ENCODE results near the gene LYPD5.
A peak's percentile ranks its signal among the peaks of the same experiment; 100 is the strongest.
"Not testable (repeated sequence)": the region's sequence is repeated elsewhere in the genome, so short reads cannot be mapped to it uniquely, and the experiment has no call there.

LYPD5 gene

GRCh38 chr19:43778651-43779050, 23.6 kb downstream of the LYPD5 start:
- Mint-ChIP-seq H3K36me3 (ENCODE audit: low read depth) (peaks cover 19% of the 10 kb centered on the region), H3K27ac (peak overlapping the region; percentile 85), H3K27me3 (ENCODE audit: low read depth) (no peaks in the 10 kb centered on the region), H3K9me3 (no peaks in the 10 kb centered on the region), H3K4me1 (ENCODE audit: low read depth) (peaks cover 57% of the 10 kb centered on the region), H3K4me3 (peak overlapping the region; percentile 81)
- DNase-seq (ENCODE audit: low spot score) = no peak

- no peaks in the 10 kb centered on the region for H3K27me3 Mint-ChIP-seq (ENCODE audit: low read depth)
Measured at GRCh38 chr19:43777163-43777695, 25.0 kb downstream of the LYPD5 start.

GRCh38 chr19:43776286-43776685, 26.0 kb downstream of the LYPD5 start:
- Mint-ChIP-seq H3K27me3 (ENCODE audit: low read depth) (no peaks in the 10 kb centered on the region), H3K9me3 (no peaks in the 10 kb centered on the region), H3K4me3 (peak overlapping the region; percentile 49), H3K36me3 (ENCODE audit: low read depth) (peaks cover 30% of the 10 kb centered on the region), H3K27ac (peak overlapping the region; percentile 76), H3K4me1 (ENCODE audit: low read depth) (peaks cover 40% of the 10 kb centered on the region)
- peak; percentile 62 for DNase-seq (ENCODE audit: low spot score)

More at GRCh38 chr19:43777163-43777695, 25.0 kb downstream of the LYPD5 start:
- Mint-ChIP-seq H3K4me3 (peak overlapping the region; percentile 81), H3K36me3 (ENCODE audit: low read depth) (peaks cover 28% of the 10 kb centered on the region), H3K27ac (peak overlapping the region; percentile 85), H3K4me1 (ENCODE audit: low read depth) (peaks cover 49% of the 10 kb centered on the region), H3K9me3 (no peaks in the 10 kb centered on the region)
- DNase-seq (ENCODE audit: low spot score) = no peak

GRCh38 chr19:43775299-43775890, 26.9 kb downstream of the LYPD5 start:
- Mint-ChIP-seq H3K36me3 (ENCODE audit: low read depth) (peaks cover 36% of the 10 kb centered on the region), H3K4me1 (ENCODE audit: low read depth) (peaks cover 36% of the 10 kb centered on the region)

GRCh38 chr19:43774940-43775258, 27.3 kb downstream of the LYPD5 start:
- not testable (repeated sequence) for H3K9me3 Mint-ChIP-seq; DNase-seq (ENCODE audit: low spot score); H3K27me3 Mint-ChIP-seq (ENCODE audit: low read depth); H3K27ac Mint-ChIP-seq; H3K4me3 Mint-ChIP-seq
- Mint-ChIP-seq H3K4me1 (ENCODE audit: low read depth) (peaks cover 36% of the 10 kb centered on the region), H3K36me3 (ENCODE audit: low read depth) (peaks cover 40% of the 10 kb centered on the region)

More at GRCh38 chr19:43775299-43775890, 26.9 kb downstream of the LYPD5 start:
- Mint-ChIP-seq H3K27me3 (ENCODE audit: low read depth) (no peaks in the 10 kb centered on the region), H3K4me3 (peak overlapping the region; percentile 46), H3K27ac (peak overlapping the region; percentile 69), H3K9me3 (no peaks in the 10 kb centered on the region)
- no peak for DNase-seq (ENCODE audit: low spot score)

GRCh38 chr19:43774103-43774939, 27.9 kb downstream of the LYPD5 start:
- Mint-ChIP-seq H3K9me3 (no peaks in the 10 kb centered on the region), H3K27ac (no peak overlapping the region), H3K4me3 (no peak overlapping the region), H3K36me3 (ENCODE audit: low read depth) (peaks cover 39% of the 10 kb centered on the region), H3K27me3 (ENCODE audit: low read depth) (no peaks in the 10 kb centered on the region), H3K4me1 (ENCODE audit: low read depth) (peaks cover 32% of the 10 kb centered on the region)
- DNase-seq (ENCODE audit: low spot score) = no peak

GRCh38 chr19:43773725-43774102, 28.5 kb downstream of the LYPD5 start:
- H3K36me3 Mint-ChIP-seq (ENCODE audit: low read depth) = peaks cover 45% of the 10 kb centered on the region
- H3K9me3 Mint-ChIP-seq = no peaks in the 10 kb centered on the region
- H3K4me1 Mint-ChIP-seq (ENCODE audit: low read depth) = peaks cover 28% of the 10 kb centered on the region
- H3K4me3 Mint-ChIP-seq = no peak overlapping the region
- H3K27ac Mint-ChIP-seq = no peak overlapping the region
- H3K27me3 Mint-ChIP-seq (ENCODE audit: low read depth) = no peaks in the 10 kb centered on the region
- no peak for DNase-seq (ENCODE audit: low spot score)

GRCh38 chr19:43769256-43769655, 33.0 kb downstream of the LYPD5 start:
- peaks cover 30% of the 10 kb centered on the region for H3K4me1 Mint-ChIP-seq (ENCODE audit: low read depth)
- DNase-seq (ENCODE audit: low spot score) = no peak
- peak overlapping the region; percentile 20 for H3K27ac Mint-ChIP-seq
- no peaks in the 10 kb centered on the region for H3K27me3 Mint-ChIP-seq (ENCODE audit: low read depth)
- peaks cover 58% of the 10 kb centered on the region for H3K36me3 Mint-ChIP-seq (ENCODE audit: low read depth)
- H3K9me3 Mint-ChIP-seq = no peaks in the 10 kb centered on the region
- no peak overlapping the region for H3K4me3 Mint-ChIP-seq

GRCh38 chr19:43768273-43769050, 33.8 kb downstream of the LYPD5 start:
- Mint-ChIP-seq H3K4me3 (no peak overlapping the region), H3K36me3 (ENCODE audit: low read depth) (peaks cover 57% of the 10 kb centered on the region), H3K27ac (peak overlapping the region; percentile 20), H3K4me1 (ENCODE audit: low read depth) (peaks cover 36% of the 10 kb centered on the region), H3K9me3 (no peaks in the 10 kb centered on the region), H3K27me3 (ENCODE audit: low read depth) (no peaks in the 10 kb centered on the region)
- no peak for DNase-seq (ENCODE audit: low spot score)

- H3K9me3 Mint-ChIP-seq = no peaks in the 10 kb centered on the region
- peaks cover 42% of the 10 kb centered on the region for H3K4me1 Mint-ChIP-seq (ENCODE audit: low read depth)
- no peaks in the 10 kb centered on the region for H3K27me3 Mint-ChIP-seq (ENCODE audit: low read depth)
- H3K4me3 Mint-ChIP-seq = no peak overlapping the region
- H3K27ac Mint-ChIP-seq = peak overlapping the region; percentile 62
- H3K36me3 Mint-ChIP-seq (ENCODE audit: low read depth) = peaks cover 57% of the 10 kb centered on the region
- DNase-seq (ENCODE audit: low spot score) = no peak
Measured at GRCh38 chr19:43767818-43768217, 34.4 kb downstream of the LYPD5 start.

GRCh38 chr19:43767316-43767715, 34.9 kb downstream of the LYPD5 start:
- H3K9me3 Mint-ChIP-seq = no peaks in the 10 kb centered on the region
- peak overlapping the region; percentile 92 for H3K27ac Mint-ChIP-seq
- H3K4me3 Mint-ChIP-seq = peak overlapping the region; percentile 3
- H3K4me1 Mint-ChIP-seq (ENCODE audit: low read depth) = peaks cover 47% of the 10 kb centered on the region
- peaks cover 59% of the 10 kb centered on the region for H3K36me3 Mint-ChIP-seq (ENCODE audit: low read depth)
- no peaks in the 10 kb centered on the region for H3K27me3 Mint-ChIP-seq (ENCODE audit: low read depth)
- no peak for DNase-seq (ENCODE audit: low spot score)

- Mint-ChIP-seq H3K9me3 (no peaks in the 10 kb centered on the region), H3K27me3 (ENCODE audit: low read depth) (no peaks in the 10 kb centered on the region), H3K4me3 (peak overlapping the region; percentile 59), H3K36me3 (ENCODE audit: low read depth) (peaks cover 56% of the 10 kb centered on the region), H3K27ac (peak overlapping the region; percentile 92), H3K4me1 (ENCODE audit: low read depth) (peaks cover 47% of the 10 kb centered on the region)
- no peak for DNase-seq (ENCODE audit: low spot score)
Measured at GRCh38 chr19:43766755-43767043, 35.5 kb downstream of the LYPD5 start.

GRCh38 chr19:43765109-43765876, 37.0 kb downstream of the LYPD5 start:
- peaks cover 49% of the 10 kb centered on the region for H3K36me3 Mint-ChIP-seq (ENCODE audit: low read depth)
- peak overlapping the region; percentile 59 for H3K4me3 Mint-ChIP-seq
- H3K27me3 Mint-ChIP-seq (ENCODE audit: low read depth) = no peaks in the 10 kb centered on the region
- DNase-seq (ENCODE audit: low spot score) = peak; percentile 93
- H3K27ac Mint-ChIP-seq = peak overlapping the region; percentile 92
- H3K9me3 Mint-ChIP-seq = no peaks in the 10 kb centered on the region
- peaks cover 46% of the 10 kb centered on the region for H3K4me1 Mint-ChIP-seq (ENCODE audit: low read depth)

Measured in T-helper 2 cell treated with Interferon-gamma antibody and Interleukin-4, amounts not matched to agents 5 μg/mL and 100 μg/mL, for 36 hours (primary cell).